Measurements from ENCODE around the gene OR51G2. TPM values are rescaled to one million over a fixed set of nuclear protein-coding genes. Genes with fewer than 3 reads are reported as not detected.

Gene OR51G2
- total RNA-seq, 4 donors from 2014 or later, result not detected

GRCh38 chr11:4922304-4922703 lies 3.2 kb upstream of the OR51G2 start:
- DNase-seq (ENCODE audit: low spot score in 2 of 2), result no peak
- H3K4me1 ChIP-seq, result no peaks in the 10 kb centered on the region
- H3K4me3 ChIP-seq, result no peak overlapping the region
- TF ChIP-seq CTCF (IDR thresholded peaks at IDR 0.05), result no peak
- TF ChIP-seq POLR2A (IDR thresholded peaks at IDR 0.05), result no peak
- no peak for TF ChIP-seq EP300 (IDR thresholded peaks at IDR 0.05)
- H3K27ac ChIP-seq, result no peak overlapping the region
- H3K9me3 ChIP-seq, result no peaks in the 10 kb centered on the region
- WGBS, 2 donors, result 55 to 62% methylated on average over 1 of the region's 1 CpG
- H3K36me3 ChIP-seq, result no peaks in the 10 kb centered on the region
- no peaks in the 10 kb centered on the region for H3K27me3 ChIP-seq

- Histone ChIP-seq H3K9me3 (no peaks in the 10 kb centered on the region), H3K36me3 (no peaks in the 10 kb centered on the region), H3K27me3 (no peaks in the 10 kb centered on the region), H3K4me1 (no peaks in the 10 kb centered on the region), H3K4me3 (no peak overlapping the region), H3K27ac (no peak overlapping the region)
- 77 to 81% methylated on average over 1 of the region's 1 CpG for WGBS, 2 donors
- TF ChIP-seq CTCF (IDR thresholded peaks at IDR 0.05), result no peak
- TF ChIP-seq POLR2A (IDR thresholded peaks at IDR 0.05), result no peak
- no peak for TF ChIP-seq EP300 (IDR thresholded peaks at IDR 0.05)
- no peak for DNase-seq (ENCODE audit: low spot score in 2 of 2)
These were observed 2.6 kb upstream of the OR51G2 start for GRCh38 chr11:4921796-4922195.

- DNase-seq (ENCODE audit: low spot score in 2 of 2), result no peak
- no peaks in the 10 kb centered on the region for H3K9me3 ChIP-seq
- TF ChIP-seq EP300 (IDR thresholded peaks at IDR 0.05) (no peak), CTCF (IDR thresholded peaks at IDR 0.05) (no peak), POLR2A (IDR thresholded peaks at IDR 0.05) (no peak)
- no peaks in the 10 kb centered on the region for H3K4me1 ChIP-seq
- no peak overlapping the region for H3K27ac ChIP-seq
- H3K36me3 ChIP-seq, result no peaks in the 10 kb centered on the region
- no peak overlapping the region for H3K4me3 ChIP-seq
- H3K27me3 ChIP-seq, result no peaks in the 10 kb centered on the region
These were observed 2.6 kb downstream of the OR51G2 start for GRCh38 chr11:4916581-4916980.

- Histone ChIP-seq H3K36me3 (no peaks in the 10 kb centered on the region), H3K27me3 (no peaks in the 10 kb centered on the region), H3K27ac (no peak within 1 kb of the TSS), H3K9me3 (no peaks in the 10 kb centered on the region), H3K4me1 (no peaks in the 10 kb centered on the region), H3K4me3 (no peak within 1 kb of the TSS)
- TF ChIP-seq CTCF (IDR thresholded peaks at IDR 0.05), result no peak
- TF ChIP-seq EP300 (IDR thresholded peaks at IDR 0.05), result no peak
- TF ChIP-seq POLR2A (IDR thresholded peaks at IDR 0.05), result no peak
- DNase-seq (ENCODE audit: low spot score in 2 of 2), result no peak
These were observed 15.7 kb downstream of the OR51G2 start, which contains the start of gene OR51A7 for GRCh38 chr11:4903484-4903883. OR51A7 (plus strand) TSS chr11:4903783; CDS start chr11:4907370, 3,587 bp downstream.

- no peak for DNase-seq (ENCODE audit: low spot score in 2 of 2)
- H3K4me3 ChIP-seq, result no peak overlapping the region
- no peaks in the 10 kb centered on the region for H3K27me3 ChIP-seq
- 82 to 84% methylated on average over 1 of the region's 1 CpG for WGBS, 2 donors
- no peak overlapping the region for H3K27ac ChIP-seq
- no peaks in the 10 kb centered on the region for H3K4me1 ChIP-seq
- no peaks in the 10 kb centered on the region for H3K36me3 ChIP-seq
- TF ChIP-seq EP300 (IDR thresholded peaks at IDR 0.05) (no peak), POLR2A (IDR thresholded peaks at IDR 0.05) (no peak), CTCF (IDR thresholded peaks at IDR 0.05) (no peak)
- H3K9me3 ChIP-seq, result no peaks in the 10 kb centered on the region
These were observed 27.0 kb downstream of the OR51G2 start for GRCh38 chr11:4891996-4892640.
